CD4-positive, alpha-beta T cell treated with Interleukin-21 for 1 hour (primary cell): ENCODE measurements around the gene IGF1R.

Source experiments
- DNase-seq: peaks from one replicate; pipeline ENCODE4 v3.0.0-alpha.2; 2020

The IGF1R gene

DNA sequence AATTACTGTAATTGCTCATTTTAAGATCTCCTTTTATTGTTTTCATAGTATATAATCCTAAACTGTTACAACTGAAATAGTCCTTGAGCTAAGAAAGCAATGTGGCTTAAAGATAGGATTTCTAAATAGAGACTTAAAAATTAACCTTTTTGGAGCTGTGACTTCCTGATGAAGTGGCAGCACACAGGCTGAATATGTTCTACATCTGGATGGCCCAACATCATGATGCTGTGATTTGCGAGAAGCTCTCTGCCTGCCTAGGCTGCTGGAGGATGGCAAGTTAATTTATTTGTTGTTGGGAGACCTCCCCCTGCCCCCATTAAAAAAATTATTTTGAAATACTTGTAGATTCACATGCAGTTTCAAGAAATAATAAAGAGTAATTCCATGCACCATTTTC is 134.5 kb downstream of the IGF1R start:
- no peak for DNase-seq

DNA sequence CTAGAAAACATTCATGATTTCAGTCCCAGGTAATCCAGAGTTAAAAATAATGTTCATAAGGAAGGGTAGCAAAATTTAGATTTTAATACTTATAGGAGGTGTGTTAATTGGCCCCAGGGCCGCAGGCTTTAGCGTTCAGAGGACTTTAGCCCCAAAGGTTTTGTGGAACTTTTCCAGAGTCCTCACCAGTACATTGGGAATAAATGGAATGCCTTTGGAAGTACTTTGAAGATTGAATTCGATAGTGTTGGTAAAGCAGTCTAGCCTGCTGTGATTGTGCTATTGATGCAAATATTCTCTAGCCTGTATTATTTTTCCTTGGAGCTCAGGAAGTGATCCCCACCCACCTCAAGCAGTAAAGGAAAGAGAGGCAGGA is 137.1 kb downstream of the IGF1R start:
- DNase-seq: no peak

GRCh38 chr15:98785807-98786621 is 137.7 kb downstream of the IGF1R start:
- DNase-seq: no peak

DNA sequence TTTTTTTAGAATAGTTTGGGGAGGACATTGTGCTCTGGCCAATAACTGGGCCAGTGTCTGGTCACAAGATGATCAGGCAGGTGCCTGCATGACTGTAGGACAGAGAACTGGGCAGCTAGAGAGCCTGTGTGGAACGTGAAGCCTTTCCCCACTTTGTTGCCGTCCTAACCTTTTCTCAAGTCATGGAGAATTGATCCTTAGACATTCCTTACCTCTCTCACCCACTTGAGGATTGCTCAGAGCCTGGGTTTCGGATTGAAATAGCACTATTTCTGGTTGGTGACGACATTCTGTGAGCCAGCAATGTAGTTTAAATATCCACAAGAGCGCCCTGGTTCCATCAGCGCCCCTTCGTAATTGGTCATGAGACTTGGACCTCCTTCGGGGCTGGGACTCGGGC is 138.4 kb downstream of the IGF1R start:
- DNase-seq: no peak

DNA sequence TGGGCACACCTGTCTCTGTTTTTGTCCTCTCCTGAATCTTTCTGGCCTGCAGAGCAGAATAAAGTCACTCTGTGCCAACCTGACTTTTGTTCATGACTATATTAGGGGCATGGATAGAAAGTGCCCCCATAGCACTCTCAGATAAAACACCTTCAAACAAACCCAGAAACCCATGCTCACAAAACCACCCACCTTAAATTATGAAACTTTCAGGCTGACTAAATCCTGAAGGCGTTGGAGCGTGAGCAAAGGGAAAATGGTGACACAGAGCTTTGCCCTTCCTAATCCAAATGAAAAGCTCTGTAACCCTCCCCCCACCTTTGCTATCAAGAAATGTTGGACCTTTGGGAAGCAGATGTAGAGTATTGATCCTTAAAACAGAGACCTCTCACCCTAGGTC is 138.9 kb downstream of the IGF1R start:
- DNase-seq: no peak

DNA sequence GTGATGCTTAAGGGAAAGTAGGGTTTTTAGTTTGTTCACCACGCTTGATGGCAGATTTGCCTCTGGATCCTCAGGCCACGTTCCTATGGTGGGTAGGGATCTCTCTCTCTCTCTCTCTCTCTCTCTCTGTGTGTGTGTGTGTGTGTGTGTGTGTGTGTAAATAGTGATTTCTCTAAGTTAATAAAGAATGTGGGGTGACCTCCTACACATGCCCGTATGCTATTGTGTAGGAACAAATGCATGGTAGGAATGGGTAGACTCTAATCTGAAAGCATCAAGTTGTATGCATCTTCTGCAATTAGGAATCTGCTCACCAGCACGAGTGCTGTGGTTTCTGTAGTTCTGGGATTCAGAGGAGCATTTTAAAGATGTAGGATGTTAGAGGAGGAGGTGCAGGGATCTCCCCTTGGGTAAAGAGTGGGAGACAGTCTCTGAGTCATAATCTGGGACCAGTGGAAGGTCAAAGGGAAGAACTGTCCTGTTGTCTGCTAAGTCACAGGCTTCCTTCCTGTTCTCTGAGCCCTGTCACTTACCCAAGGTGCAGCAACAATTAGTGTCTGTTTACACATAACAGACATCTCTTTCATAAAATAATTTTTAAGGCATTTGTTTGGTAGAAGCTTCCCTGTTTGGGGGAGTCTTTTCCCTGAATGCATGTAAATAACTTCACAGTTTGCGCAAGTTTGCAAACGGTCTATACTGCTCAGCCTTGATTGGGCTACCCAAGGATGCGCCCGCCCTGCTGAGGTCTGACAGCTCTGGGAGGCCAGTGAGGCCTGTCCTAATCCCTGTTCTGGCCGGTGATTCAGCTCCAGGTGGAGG is 139.8 kb downstream of the IGF1R start:
- no peak for DNase-seq

- DNase-seq: no peak
These were observed 140.7 kb downstream of the IGF1R start for GRCh38 chr15:98789020-98789419.

- no peak for DNase-seq
These were observed 141.9 kb downstream of the IGF1R start for GRCh38 chr15:98790270-98790669.

DNA sequence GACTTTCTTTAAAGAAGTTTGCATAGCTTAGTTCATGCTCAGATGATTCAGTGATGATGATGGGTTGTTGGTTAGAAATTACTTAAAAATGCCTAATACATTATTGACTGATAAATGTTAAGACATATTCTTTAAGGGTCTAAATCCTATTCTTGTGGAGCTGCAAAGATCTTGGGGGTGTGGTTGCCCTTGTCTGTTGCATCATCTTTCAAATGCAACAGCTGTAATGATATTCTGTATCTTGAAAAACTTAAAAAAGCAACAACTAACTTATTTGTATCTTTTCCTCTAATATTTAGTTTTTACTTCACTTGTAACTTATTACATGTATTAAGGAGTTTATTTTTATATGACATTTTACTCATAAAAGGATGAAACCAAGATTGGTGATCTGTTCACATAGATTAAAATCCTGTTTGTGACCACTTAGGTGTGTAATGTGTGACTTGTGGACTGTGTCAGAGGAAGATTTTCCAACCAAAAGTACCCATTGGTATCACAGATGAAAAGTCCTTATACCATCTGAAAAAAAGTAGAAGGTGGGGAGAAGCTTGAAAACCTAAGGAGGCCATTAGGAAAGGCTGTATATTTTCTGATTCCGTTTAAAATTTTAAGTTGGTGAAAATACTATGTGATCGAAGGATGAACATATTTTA is 142.8 kb downstream of the IGF1R start:
- DNase-seq: no peak

DNA sequence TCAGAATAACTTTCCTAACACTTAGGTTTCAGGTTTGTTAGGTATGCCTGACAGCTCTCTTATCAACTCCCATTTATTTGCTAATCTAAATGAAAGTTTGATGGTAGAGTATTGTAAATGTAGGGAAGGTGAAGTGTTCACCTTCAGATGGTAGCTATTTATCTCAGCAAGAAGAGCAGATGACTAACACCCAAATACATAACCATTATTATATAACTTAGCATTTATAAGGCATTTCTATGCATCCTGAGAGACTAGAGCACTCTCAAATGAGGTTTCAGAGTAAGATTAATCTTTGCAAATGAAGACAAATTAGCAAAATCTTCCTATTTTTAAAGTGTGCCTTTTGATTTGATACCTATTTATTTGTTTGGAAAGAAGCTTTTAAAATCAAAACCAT is 143.8 kb downstream of the IGF1R start:
- no peak for DNase-seq

DNA sequence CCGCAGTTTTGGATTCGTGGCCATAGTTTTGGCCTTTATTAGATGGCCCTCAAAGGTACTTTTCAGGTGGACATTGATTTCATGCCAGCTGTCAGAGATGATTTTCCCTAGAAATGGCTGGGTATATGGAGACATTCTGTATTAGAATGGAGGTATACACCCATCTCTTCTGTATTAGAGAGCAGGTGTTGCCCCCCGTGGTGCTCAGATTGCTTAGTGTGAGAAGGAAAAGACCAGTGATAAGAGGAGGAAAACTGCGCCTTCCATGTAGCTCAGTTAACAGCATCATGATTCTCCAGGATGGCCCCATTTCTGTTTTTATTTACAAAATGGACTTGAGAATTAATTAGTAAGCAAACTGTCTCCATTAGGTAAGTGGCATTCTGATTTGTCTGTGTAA is 145.9 kb downstream of the IGF1R start:
- no peak for DNase-seq

- DNase-seq: no peak
These were observed 146.4 kb downstream of the IGF1R start for GRCh38 chr15:98794748-98795147.

DNA sequence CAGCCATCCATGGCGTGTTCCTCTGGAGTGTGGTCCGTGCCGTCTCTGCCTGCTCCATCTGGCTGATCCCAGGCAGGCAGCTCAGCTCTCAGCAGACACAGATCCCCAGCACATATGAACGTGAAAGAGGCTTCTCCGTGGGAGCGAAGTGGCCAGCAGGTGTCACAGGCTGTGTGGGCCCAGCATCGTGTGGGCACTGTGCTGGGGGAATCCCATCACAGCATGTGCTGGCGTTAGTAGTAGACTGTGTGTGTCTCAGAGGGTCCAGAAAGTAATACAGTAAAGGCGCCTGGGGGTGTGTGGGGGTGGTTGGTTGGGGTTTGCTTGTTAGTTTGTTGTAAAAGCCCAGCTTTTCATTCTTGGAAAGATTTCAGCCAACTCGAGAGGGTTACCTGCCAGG is 147.6 kb downstream of the IGF1R start:
- no peak for DNase-seq

GRCh38 chr15:98796685-98797357 is 148.5 kb downstream of the IGF1R start:
- no peak for DNase-seq

DNA sequence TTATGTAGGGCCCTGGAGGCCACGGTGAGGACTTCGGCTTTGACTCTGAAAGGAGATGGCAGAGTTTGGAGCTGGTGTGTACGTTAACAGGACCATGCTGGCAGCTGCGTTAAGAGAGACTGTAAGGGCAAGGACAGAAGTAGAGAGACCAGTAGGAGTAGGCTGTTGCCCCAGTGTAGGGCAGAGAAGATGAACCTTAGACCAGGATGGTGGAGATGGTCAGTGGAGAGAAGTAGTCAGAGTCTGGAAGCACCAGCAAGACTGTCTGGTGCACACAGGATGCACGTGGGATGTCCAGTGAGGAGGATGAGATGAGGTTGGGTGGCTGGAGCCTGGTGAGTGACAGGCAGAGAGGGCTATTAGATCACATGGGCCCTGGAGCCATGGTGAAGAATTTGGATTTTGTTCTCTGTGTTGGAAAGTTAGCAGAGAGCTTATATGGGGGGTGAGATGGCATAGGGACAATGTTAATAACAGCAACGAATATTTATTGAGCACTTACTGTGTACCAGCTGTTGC is 150.1 kb downstream of the IGF1R start:
- DNase-seq: no peak

- no peak for DNase-seq
These were observed 151.4 kb downstream of the IGF1R start for GRCh38 chr15:98799461-98800390.

DNA sequence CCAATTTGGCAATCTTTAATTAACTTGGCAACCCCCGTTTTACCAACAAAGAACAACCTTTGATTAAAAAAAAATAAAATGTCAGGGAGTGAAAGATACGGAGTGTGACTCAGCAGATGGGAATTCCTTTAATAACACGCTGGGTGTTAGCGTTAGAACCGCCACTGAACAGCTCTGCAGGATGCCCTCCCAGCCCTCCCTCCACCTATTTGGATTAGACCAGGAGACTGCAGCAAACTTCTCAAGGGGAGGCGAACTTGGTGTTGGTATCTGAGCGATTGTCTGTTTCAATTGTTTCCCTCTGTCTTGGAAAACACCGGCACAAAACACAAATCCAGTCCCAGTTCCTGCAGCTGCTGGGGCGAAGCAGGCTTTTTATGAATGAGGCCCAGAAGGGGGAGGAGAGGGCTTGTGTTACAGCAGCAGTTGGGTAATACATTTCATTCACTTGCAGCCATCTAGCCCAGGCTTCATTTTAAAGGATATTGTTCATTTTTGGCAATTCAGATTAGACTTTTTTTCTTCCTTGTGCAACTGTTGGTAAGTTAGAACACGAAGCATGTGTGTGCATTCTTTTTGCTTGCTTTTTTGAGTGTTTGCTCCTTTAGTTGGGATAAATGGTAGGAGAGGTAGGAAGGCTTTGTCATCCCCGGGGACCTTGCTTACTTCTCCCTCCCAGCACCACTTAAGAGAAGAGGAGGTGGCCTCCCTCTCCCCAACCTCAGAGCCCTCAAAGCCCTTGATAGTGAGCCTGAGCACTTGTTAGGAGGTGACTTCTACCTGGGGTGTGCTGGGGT is 152.3 kb downstream of the IGF1R start:
- no peak for DNase-seq

- DNase-seq: no peak
These were observed 152.9 kb downstream of the IGF1R start for GRCh38 chr15:98801234-98801561.

DNA sequence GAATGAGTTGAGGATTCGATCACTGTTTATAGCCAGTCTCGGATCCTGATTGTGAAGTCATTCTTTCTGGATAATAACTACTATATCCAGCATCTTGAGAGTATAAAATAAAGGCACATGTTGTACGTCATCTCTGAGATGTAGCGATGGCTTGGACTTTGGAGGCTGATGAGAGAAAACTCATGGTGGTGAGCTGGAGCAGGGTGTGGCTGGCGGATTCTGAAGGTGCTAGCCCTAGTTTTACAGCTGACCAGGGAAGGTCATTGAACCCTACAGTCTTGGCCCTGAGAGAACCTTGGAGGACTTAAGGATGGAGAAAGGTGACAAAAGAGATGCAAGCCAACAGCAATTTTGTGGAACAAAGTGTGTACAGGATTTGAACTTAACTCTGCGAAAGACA is 153.8 kb downstream of the IGF1R start:
- DNase-seq: no peak

DNA sequence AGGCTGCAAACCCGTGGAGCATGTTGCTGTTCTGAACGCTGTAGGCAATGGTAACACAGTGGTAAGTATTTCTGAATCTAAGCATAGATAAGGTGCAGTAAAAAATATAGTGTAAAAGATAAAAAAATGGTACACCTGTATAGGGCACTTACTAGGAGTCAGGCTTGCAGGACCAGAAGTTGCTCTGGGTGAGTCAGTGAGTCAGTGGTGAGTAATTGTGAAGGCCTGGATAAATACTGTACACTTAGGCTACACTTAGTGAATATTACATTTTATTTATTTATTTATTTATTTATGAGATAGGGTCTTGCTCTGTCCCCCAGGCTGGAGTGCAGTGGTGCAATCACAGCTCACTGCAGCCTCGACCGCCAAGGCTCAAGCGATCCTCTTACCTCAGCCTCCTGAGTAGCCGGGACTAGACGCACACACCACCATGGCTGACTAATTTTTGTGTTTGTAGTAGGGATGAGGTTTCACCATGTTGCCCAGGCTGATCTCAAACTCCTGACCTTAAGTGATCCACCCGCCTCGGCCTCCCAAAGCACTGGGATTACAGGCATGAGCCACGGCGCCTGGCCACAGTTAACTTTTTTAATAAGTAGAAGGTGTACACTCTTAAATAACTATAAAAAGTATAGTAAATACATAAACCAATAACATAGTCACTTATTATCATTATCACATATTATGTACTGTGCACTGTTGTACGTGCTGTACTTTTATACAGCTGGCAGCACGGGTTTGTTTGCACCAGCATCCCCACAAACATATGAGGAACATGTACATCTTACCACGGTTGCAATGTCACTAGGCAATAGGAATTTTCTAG is 155.1 kb downstream of the IGF1R start:
- DNase-seq: no peak
